Activated CD8-positive, alpha-beta memory T cell treated with anti-CD3 and anti-CD28 coated beads for 4 hours (primary cell): ENCODE measurements around the gene SMG9.
"Not testable (repeated sequence)": the region's sequence is repeated elsewhere in the genome, so short reads cannot be mapped to it uniquely, and the experiment has no call there.

ENCODE experiments used
- DNase-seq, 2 donors: peaks; one replicate each; pipeline ENCODE4 v3.0.0-alpha.2; 2020; ENCODE audit warnings: low read depth in 2 of 2

The SMG9 gene

GRCh38 chr19:43692877-43693276, 61.9 kb downstream of the SMG9 start:
- no peak for DNase-seq

GRCh38 chr19:43692385-43692784, 62.4 kb downstream of the SMG9 start:
- no peak for DNase-seq

- DNase-seq: no peak
Measured at GRCh38 chr19:43691755-43692154, 63.0 kb downstream of the SMG9 start.

DNA sequence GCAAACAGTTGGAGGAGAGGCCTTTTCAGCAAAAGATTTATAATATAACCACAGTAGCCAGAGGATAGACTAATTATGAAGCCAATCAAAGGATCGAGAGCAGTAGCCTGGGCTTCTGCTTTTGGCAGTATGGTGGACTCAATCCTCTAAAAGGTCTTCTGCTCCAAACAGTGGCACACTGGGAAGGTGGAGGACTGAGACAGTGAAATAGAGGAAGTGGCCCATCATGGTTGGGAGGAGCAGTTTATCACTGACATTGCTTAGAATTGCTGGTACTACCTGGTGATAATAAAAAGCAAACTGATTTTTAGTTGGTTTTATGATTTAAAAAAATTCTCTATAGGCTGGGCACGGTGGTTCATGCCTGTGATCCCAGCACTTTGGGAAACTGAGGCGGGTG, 63.9 kb downstream of the SMG9 start:
- DNase-seq: no peak

GRCh38 chr19:43690444-43690843, 64.3 kb downstream of the SMG9 start:
- no peak for DNase-seq

DNA sequence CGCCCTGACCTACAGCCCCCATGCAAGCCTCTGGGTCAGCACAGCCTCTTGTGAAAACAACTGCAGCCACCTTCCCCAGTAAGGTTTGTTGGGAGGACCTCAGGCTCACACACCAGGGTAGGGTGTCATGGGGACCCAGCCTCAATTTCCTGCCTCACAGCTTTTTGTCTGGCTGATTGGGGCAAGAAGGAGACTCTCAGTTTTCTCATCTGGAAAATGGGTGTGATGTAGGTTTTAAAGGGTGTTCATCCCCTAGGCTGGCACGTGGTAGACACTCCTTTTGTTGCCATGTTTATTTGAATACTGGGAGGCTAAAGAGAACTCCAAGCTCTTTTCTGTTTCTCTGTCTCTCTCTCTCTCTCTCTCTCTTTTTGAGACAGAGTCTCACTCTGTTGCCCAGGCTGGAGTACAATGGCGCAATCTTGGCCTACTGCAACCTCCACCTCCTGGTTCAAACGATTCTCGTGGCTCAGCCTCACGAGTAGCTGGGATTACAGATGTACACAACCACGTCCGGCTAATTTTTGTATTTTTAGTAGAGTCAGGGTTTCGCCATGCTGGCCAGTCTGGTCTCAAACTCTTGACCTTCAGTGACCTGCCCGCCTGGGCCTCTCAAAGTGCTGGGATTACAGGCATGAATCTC, 66.6 kb downstream of the SMG9 start:
- DNase-seq: no peak

DNA sequence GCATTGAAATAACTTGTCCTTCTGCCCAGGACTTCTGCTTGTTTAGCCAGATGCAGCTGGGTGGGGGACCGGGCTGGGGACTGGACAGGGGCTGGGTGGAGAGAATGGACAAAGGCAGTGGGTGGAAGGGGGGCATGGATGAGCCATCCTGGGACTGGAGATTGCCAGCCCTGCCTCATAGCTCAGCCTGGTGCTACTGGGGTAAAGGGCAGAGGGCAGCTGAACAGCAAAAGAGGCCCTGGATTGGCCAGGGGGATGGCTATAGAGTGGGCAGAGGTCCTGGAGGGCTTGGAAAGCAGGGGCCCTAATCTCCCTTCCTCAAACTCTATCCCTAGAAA, 67.1 kb downstream of the SMG9 start:
- DNase-seq: no peak

DNA sequence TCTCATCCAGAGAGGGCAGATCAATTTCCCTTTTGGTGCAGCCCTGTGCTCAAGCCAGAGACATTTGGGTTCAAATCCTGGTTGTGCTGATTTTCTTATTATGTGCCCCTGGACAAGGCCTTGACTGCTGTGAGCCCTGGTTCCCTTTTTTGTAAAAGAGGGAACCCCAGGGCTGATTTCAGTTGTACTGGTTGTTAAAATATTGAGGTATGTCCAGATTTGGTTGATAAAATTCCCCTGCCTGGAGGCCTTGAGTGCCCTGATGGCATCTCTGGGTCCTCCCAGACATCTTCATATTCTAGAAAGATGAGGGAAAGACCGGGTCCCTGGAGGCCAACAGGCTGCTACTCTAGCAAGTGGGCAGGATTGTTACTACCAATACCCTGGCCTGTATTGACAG, 70.4 kb downstream of the SMG9 start:
- no peak for DNase-seq

GRCh38 chr19:43683905-43684304, 70.9 kb downstream of the SMG9 start:
- DNase-seq: no peak

DNA sequence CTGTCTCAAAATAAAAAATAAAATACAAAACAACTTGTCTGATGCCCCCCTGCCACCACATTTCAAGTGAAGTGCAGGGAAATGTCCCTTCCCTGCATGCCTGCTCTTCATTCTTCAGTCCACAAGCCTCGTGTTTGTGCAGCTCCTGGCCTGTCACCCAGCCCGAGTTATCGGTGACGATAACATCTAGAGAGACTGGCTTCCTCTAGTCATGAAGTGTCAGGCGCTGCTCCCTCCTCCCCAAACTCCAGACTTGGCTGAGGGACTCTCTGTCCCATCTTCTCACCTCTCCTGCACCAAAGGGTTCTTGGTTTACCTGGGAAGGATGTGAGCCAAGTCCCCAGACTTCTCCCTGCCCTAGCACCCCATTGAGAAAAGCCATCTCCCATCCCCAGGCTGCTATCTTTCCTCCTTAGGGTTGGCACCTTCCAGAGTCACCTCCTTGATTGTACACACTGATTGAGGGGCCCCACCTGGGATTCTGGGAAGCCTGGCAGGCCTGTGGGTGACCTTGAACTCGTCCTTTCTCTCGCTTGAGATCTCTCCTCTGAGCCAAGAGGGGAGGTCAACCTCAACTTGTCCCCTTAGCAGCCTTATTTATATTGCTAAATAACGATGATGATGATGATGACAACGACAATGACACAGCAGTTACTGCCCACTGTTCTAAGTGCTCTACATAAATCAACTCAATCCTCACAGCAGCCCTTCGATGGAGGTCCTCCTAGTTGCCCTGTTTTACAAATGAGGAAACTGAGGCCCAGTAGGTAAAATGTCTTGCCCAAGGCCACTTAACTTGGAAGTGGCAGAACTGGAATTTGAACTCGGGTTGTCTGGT, 71.7 kb downstream of the SMG9 start:
- DNase-seq: no peak

DNA sequence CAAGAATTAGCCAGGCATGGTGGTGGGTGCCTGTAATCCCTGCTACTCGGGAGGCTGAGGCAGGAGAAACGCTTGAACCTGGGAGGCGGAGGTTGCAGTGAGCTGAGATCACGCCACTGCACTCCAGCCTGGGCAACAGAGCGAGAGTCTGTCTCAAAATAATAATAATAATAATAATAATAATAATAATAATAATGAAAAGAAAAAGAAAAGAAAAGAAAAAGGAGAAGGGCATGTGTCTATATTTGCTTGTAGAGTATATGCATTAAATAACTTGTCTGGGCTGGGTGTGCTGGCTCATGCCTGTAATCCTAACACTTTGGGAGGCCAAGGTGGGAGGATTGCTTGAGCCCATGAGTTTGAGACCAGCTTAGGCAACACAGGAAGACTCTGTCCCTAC, 72.5 kb downstream of the SMG9 start:
- DNase-seq: not testable (repeated sequence)

DNA sequence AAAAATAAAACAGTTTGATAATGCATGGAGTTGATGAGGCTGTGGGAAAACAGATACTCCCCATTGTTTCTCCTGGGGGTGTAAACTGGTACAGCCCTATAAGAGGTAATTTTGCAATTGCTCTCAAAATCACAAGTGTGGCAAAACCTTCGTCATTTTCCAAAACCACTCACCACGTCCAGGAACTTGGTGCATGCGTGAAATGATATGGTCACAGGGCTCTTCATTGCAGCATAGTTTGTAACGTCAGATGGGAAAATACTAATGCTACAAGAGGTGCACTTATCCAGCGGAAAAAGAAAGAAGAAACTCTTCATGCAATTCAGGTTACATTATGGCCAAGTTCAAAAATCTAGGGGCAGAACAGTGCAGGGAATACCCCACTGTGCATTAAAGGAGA, 72.9 kb downstream of the SMG9 start:
- no peak for DNase-seq

DNA sequence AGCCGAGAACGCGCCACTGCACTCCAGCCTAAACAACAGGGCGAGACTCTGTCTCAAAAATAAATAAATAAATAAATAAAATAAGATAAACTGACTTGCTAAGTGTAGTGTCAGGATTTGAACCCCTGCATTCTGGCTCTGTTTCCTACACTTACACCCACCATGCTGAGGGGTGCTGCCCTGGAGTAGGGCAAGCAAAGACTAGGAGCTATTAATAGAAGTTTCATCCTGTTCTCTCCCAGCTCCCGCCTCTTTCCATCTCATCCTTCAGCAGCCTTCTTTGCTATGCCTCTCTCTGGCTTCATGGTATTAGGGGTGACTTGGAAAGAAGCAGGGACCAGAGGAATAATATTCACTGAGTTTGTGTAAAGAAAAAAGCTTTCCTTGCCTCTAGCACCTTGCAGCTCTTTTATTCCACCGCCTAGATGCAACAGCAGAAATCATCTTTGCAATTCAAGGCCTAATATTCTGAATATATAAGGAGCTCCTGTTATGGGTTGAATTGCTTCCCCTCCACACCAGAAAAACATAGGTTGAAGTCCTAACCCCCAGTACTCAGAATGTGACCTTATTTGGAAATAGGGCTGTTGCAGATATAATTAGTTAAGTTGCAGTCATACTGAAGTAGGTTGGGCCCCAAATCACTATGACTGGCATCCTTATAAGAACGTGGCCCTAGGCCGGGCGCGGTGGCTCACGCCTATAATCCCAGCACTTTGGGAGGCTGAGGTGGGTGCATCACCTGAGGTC, 76.1 kb downstream of the SMG9 start:
- DNase-seq: no peak
